NCI-H2171 (cell line): ENCODE results near the gene EEFSEC.
A peak's percentile ranks its signal among the peaks of the same experiment; 100 is the strongest.

Experiments used
- DNase-seq: peaks from one replicate; lab custom pipeline; 2025; lab: John Stamatoyannopoulos, UW

Gene EEFSEC

DNA sequence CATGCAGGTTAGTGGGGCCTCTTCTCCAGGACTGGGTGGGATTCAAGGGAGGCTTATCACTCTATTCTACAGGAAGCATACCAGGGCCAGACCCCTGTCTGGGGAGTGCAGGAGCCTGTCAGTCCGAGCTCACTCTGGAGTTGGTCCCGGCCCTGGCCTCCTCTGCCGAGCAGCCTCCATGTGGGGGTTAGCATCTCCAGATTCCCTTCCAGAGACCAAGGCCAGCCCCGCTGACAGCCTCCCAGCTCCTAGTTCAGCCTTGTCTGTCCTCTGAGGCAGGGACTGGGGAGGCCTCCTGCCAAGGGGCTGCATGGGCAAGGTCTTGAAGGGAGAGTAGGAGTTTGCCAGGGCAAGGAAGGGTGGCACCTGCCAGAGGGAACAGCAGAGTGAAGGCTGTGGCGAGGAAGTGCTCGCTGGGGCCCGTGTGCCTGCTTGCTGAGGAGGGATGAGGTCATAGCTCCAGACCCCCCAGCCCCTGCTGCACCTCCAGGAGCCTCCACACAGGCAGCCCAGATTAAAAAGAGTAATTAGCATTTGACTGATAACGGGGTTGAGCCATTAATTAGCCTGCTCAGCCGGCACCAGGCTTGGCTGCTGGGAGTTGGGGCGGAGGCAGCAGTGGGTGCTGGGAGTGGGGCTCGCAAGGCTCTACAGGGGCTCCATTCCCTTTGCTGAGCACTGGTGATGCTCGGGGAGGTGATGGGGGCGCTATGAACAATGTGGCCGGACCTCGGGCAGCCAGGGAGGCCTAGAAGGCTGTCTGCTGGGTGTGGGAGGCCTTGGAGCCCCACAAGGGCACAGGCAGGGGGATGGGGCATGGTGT, 259.1 kb downstream of the EEFSEC start:
- DNase-seq: no peak

DNA sequence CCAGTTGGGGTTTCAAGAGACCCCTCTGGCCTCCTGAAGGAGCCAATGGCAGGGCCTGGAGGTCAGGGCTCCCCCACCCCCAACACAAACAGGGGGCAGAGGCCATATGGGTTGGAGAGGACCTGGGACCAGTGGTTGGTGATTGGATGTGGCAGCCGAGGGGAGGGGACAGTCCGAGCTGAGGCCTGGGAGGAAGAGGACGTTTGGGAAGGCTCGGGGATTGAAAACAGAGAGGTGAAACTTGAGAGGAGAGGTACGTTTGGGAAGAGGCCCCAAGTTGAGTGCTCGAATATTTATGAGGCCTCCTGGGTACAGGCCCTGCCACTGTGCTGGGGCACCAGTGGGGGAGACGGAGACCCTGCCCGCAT, 259.7 kb downstream of the EEFSEC start:
- no peak for DNase-seq

DNA sequence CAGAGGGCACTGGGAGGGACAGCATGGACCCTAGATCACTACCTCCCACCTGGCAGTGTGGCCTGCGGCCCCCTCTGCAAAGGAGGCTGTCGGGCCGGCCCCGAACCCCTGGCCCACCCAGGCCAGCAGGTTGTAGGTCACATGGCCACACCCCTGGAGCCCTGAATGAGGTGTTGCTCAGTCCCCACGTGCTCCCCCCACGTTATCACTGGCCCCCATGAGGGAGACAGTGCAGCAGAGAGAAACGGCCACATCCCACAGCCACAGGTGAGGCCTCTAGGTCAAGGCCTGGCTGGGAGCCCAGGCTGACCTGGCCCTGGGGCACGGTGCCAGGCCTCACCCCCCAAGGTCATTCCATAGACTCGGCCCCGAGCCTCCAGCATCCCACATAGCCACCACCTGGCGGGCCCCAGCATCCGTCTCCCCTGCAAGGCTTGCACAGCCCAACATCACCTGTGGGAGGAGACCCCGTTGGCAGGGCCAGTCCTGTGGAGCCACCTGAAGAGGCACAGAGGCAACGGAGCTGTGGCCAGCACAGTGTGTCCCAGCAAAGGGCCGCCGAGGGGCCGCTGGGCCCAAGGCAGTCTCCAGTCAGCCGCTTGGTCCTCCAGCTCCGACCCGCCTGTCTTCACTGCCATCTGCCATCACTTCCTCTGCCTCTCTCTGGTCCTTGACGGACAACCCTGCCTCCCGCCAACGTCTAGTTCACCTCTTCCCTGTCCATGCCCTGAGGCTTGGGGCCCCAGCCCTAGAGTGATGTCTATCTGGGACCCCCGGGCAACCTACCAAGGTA, 260.3 kb downstream of the EEFSEC start:
- no peak for DNase-seq

GRCh38 chr3:128415200-128415772, 262.0 kb downstream of the EEFSEC start:
- DNase-seq: no peak

- no peak for DNase-seq
These were observed 262.7 kb downstream of the EEFSEC start for GRCh38 chr3:128415773-128416577.

DNA sequence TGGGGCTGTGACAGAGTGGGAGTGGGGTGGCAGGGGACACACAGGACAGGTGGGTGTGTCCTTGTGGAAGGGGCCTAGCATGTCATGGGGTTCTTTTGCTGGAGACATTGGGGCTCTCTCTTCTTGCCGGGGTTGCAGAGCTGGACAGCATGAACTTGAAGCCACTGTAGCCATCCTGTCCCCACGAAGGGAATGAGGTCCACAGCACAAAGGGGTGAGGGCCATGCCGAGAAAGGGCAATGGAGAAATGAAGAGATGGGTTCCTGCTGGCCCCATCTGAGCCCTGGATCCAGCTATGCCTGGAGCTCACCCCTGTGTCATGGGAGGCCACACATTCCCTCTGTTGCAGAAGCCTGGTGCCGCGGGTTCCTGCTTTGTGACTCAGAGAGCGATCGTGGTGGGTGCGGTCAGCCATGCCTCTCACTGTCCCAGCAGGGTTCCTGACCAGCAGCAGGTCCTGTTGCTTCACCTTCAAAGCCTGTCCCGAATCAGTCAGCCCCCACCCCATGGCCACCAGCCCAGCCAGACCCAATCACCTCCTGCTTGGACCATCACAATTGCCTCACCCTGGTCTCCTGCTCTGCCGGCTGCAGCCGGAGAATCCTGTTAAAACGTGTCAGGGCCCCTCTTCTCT, 263.4 kb downstream of the EEFSEC start:
- DNase-seq: no peak

DNA sequence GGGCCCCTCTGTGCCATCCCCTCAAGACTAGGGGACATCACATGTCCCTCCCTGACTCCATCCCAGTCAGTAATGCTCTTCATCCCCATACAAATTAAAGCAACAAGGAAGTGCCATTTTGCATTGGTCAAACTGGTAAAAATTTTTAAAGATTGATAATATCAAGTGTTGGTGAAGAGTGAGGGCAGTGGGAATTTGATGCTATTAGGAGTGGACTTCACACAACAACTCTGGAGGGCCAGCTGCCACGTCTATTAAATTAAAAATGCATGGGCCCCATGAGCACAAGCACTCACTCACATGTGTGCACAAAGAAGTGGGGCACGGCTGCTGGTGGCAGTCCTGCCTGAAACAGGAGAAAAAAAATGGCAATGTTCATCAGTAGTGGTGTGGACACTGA, 265.6 kb downstream of the EEFSEC start:
- DNase-seq: no peak

DNA sequence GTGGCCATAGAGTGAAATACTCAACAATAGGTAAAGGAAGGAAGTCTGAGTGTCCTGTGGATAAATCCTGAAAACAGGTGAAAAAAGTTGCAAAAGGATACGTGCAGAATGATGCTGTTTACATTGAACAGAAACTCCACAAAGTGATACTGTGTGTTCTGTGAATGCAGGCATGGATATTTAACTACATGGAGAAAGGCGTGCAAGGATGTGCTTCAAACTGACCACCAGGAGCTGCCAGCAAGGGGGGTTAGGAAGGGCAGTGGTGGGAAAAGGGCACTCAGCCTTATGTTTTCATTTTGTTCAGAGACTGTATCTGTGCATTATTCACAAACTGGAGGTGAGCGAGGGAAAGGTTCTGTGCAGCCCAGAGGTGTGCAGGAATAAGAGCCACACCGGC, 266.0 kb downstream of the EEFSEC start:
- DNase-seq: no peak

- no peak for DNase-seq
These were observed 267.0 kb downstream of the EEFSEC start for GRCh38 chr3:128420289-128420688.

- DNase-seq: no peak
These were observed 267.6 kb downstream of the EEFSEC start for GRCh38 chr3:128420720-128421438.

DNA sequence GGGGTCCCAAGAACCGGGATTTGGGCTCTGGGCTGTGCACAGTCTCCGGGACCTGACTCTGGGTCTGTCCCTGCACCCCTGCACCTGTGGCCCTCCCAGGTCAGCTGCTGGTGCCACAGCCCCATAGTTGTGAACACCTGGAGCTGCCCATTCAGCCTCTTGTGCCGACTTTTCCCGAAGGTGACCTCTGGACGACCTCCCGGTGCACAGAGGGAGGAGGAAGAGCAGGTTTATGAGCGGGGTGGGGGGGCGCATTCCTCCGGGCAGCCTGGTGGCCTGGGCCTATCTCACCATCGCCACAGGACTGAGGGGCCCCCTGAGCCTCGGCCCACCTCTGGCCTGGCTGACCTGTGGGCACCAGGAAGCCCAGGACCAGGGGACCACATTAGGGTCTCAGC, 268.2 kb downstream of the EEFSEC start:
- DNase-seq: no peak

- DNase-seq: no peak
These were observed 268.7 kb downstream of the EEFSEC start for GRCh38 chr3:128421966-128422365.

DNA sequence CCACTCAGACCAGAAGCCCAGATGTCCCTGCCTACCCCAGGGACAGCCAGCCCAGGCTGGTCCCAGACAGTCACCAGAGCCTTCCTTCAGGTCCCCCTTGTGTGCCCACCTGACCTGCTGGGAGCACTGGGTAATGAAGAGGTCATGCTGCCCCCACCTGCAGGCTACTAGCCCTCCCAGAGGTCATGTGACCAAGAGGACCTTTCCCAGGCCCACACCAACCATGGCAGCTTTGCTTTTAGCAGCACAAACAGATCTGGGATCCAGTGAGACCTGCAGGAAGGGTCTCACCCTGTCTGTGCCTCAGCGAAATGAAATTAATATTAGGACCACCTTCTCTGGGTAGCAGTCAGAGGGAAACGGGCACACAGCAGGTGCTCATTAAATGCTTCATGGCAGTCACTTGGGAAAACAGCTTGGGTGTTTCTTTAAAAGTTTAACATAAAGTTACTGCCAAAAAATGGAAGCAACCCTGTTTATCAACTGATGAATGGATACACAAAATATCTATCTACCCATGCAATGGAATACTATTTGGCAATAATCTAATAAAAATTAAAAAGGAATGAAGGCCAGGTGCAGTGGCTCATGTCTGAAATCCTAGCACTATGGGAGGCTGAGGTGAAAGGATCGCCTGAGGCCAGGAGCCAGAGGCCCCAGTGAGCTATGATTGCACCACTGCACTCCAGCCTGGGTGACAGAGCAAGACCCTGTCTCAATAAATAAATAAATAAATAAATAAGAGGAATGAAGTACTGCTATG, 269.7 kb downstream of the EEFSEC start:
- no peak for DNase-seq

DNA sequence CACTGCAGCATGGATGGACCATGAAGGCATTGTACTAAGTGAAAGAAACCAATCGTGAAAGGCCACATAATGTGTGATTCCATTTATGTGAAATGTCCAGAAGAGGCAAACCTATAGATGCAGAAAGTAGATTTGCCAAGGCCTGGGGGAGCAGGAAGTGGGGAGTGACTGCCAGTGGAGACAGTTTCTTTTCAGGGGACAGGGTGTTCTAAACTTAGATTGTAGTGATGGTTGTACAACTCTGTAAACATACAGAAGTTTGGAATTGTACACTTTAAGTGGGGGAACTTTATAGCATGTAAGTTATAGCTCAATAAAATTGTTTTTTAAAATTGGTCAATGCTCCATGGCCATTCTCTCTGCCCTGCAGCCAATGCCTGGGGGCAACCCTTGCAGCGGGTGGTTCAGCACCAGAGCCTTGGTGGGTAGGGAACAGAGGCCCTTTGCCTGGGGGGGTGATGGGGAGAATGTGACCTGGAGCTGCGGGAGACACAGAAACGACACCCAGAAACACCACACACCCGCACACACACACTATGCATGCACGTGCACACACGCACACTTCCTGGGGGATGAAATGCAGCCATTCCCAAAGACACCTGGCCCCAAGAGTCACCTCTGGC, 270.4 kb downstream of the EEFSEC start:
- DNase-seq: no peak

DNA sequence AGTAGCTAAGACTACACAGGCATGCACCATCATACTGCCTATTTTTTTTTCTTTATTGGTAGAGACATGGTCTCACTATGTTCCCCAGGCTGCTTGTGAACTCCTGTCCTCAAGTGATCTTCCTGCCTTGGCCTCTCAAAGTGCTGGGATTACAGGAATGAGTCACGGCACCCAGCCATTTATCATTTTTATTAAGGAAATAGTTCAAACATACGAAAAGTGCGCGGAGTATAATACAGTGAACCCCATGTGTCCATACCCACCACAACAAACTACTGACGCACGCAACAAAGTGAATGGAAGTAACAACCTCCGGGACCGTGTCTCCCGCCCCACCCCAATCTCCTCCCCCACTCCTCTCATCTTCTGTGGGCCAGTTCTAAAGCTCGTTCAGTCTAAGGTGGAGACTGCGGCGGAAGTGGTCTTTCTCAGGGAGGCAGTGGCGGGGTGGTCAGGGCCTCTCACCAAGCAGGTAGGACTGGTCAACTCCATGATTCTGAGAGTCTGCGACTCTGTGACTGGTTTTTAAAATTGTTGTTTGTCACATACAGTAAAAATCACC, 271.3 kb downstream of the EEFSEC start:
- no peak for DNase-seq

- peak; percentile 34 for DNase-seq
These were observed 272.0 kb downstream of the EEFSEC start for GRCh38 chr3:128425142-128425845.

DNA sequence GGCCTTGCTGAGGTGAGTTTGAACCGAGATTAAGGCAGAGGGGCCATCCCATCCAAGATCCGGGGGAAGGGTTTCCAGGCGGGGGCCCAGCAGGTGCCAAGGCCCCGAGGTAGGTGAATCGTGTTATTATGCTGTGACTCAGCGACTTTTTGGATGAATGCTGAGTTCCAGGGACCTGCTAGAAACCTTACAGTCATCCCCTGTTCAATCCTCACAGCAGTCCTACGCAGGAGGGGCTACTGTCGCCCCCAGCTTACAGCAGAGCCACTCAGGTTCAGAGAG, 272.5 kb downstream of the EEFSEC start:
- no peak for DNase-seq

DNA sequence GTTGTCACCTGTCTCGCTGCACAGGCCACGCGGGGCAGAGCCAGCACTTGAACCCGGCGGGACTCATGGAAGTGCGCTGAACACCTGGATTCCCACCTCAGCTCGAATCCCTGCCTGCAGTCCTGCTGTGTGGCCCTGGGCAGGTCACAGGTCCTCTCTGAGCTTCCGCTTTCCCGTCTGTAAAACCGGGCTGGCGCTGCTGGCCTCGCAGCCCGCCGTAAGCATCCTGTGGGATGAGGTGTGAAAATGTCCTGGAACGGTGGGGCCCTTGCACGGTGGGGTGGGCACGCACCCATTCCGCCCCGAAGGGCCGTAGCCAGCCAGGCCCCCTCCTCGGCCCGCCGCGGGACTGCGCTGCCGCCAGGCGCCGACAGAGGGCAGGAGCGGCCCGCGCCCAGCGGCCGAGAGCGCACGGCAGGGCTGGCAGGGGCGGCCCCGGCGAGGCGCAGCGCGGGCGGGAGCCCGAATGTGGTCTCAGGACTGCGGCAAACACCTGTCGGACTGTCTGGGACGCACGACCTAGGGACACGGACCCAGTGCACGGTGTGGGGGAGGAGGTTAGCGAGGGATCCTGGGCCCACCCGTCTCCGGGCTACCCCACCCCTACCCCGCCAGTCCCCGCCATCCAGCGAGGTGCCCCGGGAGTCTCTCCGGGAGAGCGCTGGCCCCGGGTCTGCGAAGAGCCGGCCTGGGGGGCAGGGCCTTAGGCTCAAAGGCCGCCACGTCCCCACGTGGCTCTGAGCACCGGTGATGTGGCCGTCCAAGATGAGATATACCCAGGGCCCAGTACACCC, 273.0 kb downstream of the EEFSEC start:
- peak; percentile 18 for DNase-seq
